GM12878 (cell line): ENCODE data around the gene LIMS1. TPM values are rescaled to one million over a fixed set of nuclear protein-coding genes. Genes with fewer than 3 reads are reported as not detected.

Experiments used
- ATAC-seq: fragments of 200-7000 bp; cut with Tn5 transposase; 3 replicates; pipeline ENCODE4 v1.9.1; 2020; ENCODE audit warnings: mild to moderate bottlenecking, moderate library complexity
- BruUV-seq: library from RNA; stranded (reverse); fragments of 400-500 nt; replicated peaks from 2 replicates; lab custom pipeline; 2021; lab: Mats Ljungman, UMichigan
- CTCF ChIA-PET: fragments of 300-600 bp; sonication (Branson Sonifier 250); formaldehyde crosslinking; extraction: SDS; loops from one replicate; lab custom pipeline; 2021; ENCODE audit warnings: inconsistent platforms; lab: Yijun Ruan, JAX
- POLR2A ChIA-PET: fragments of 350-600 bp; formaldehyde crosslinking; extraction: SDS; loops from one replicate; lab custom pipeline; 2021; ENCODE audit warnings: inconsistent platforms; lab: Charles Lee
- RAD21 ChIA-PET: fragments of 300-600 bp; sonication (Branson Sonifier 250); formaldehyde crosslinking; loops from one replicate; lab custom pipeline; 2023; ENCODE audit warnings: antibody characterized with exemption; ENCODE audit not compliant: unreplicated experiment; lab: Charles Lee
- SMC1A ChIA-PET: fragments of 300-600 bp; sonication (Branson Sonifier 250); formaldehyde crosslinking; loops from one replicate; lab custom pipeline; 2023; ENCODE audit not compliant: unreplicated experiment, uncharacterized antibody; lab: Charles Lee
- DNase-seq: peaks from one replicate; pipeline ENCODE4 v3.0.0-alpha.2; 2011; ENCODE audit warnings: low read depth, low spot score
- FAIRE-seq: peaks from 3 replicates; lab custom pipeline; 2011; peaks lifted over from hg19 to GRCh38; lab: Jason Lieb, UNC
- H2AFZ ChIP-seq: 2 replicates; pipeline ENCODE4 v1.6.0; 2011; ENCODE audit warnings: low read depth, low read length, control low read depth; ENCODE audit not compliant: control insufficient read depth
- H3K27ac ChIP-seq: 2 replicates; pipeline ENCODE4 v1.5.1; 2011; ENCODE audit warnings: control low read depth; ENCODE audit not compliant: control insufficient read depth, insufficient read depth
- H3K27me3 ChIP-seq, 2 experiments: replicated peaks in 1 of 2; 2 replicates each; pipeline versions ENCODE4 v1.6.0 to v1.6.1; 2011; ENCODE audit warnings: low read length in 1 of 2; ENCODE audit not compliant: control insufficient read depth in 2 of 2, insufficient read depth in 2 of 2
- H3K36me3 ChIP-seq, 2 experiments: 2 replicates each; pipeline ENCODE4 v1.5.1; 2011; ENCODE audit warnings: low read length in 1 of 2; ENCODE audit not compliant: control insufficient read depth in 2 of 2, insufficient read depth in 2 of 2
- H3K4me1 ChIP-seq: 2 replicates; pipeline ENCODE4 v1.6.1; 2011; ENCODE audit warnings: mild to moderate bottlenecking, low read length, moderate library complexity, mixed read lengths; ENCODE audit not compliant: control insufficient read depth, insufficient read depth
- H3K4me2 ChIP-seq: 2 replicates; pipeline ENCODE4 v1.6.0; 2011; ENCODE audit warnings: control low read depth; ENCODE audit not compliant: control insufficient read depth, insufficient read depth
- H3K4me3 ChIP-seq: fragments of 200-600 bp; sonication (generic); 2 replicates; pipeline ENCODE4 v1.5.1; 2016
- H3K79me2 ChIP-seq: 2 replicates; pipeline ENCODE4 v1.6.0; 2011; ENCODE audit warnings: low read length; ENCODE audit not compliant: control insufficient read depth, insufficient read depth
- H3K9ac ChIP-seq: 2 replicates; pipeline ENCODE4 v1.8.0; 2011; ENCODE audit warnings: low read length, control low read depth, mixed read lengths; ENCODE audit not compliant: control insufficient read depth, insufficient read depth
- H3K9me3 ChIP-seq: replicated peaks from 3 replicates; pipeline ENCODE4 v1.5.1; 2011; ENCODE audit warnings: mild to moderate bottlenecking, low read length; ENCODE audit not compliant: control insufficient read depth, insufficient read depth
- H4K20me1 ChIP-seq: 2 replicates; pipeline ENCODE4 v1.6.0; 2011; ENCODE audit not compliant: control insufficient read depth, insufficient read depth
- BCL3 ChIP-seq: IDR thresholded peaks from 2 replicates; pipeline ENCODE4 v1.6.1; 2011; ENCODE audit warnings: borderline replicate concordance, low read depth, mild to moderate bottlenecking, moderate library complexity, low read length; ENCODE audit not compliant: insufficient read depth, poor library complexity, severe bottlenecking
- CTCF ChIP-seq, 3 experiments: IDR thresholded peaks in 2 of 3; conservative IDR thresholded peaks in 1 of 3; 2 replicates each; pipeline ENCODE4 v1.5.1; 2011; ENCODE audit warnings: low read depth in 3 of 3, low read length in 3 of 3, mild to moderate bottlenecking in 3 of 3, control low read depth in 2 of 3, moderate library complexity in 2 of 3, inconsistent platforms in 1 of 3, mixed read lengths in 1 of 3; ENCODE audit not compliant: control insufficient read depth in 2 of 3, insufficient read depth in 1 of 3; ENCODE audit errors: extremely low read depth in 1 of 3
- DPF2 ChIP-seq: fragments of 450-650 bp; IDR thresholded peaks from 2 replicates; pipeline ENCODE4 v1.6.1; 2017; ENCODE audit warnings: mild to moderate bottlenecking
- HDGF ChIP-seq: fragments of 450-650 bp; IDR thresholded peaks from 2 replicates; pipeline ENCODE4 v1.6.1; 2016; ENCODE audit warnings: antibody characterized with exemption
- MYC ChIP-seq: IDR thresholded peaks from 2 replicates; pipeline ENCODE4 v1.6.1; 2011; ENCODE audit warnings: mild to moderate bottlenecking, low read length, moderate library complexity, inconsistent platforms; ENCODE audit not compliant: insufficient read depth, insufficient replicate concordance, insufficient read length, severe bottlenecking
- RAD21 ChIP-seq: IDR thresholded peaks from 2 replicates; pipeline ENCODE4 v1.6.1; 2011; ENCODE audit warnings: mild to moderate bottlenecking, low read depth, low read length, moderate library complexity; ENCODE audit not compliant: insufficient read depth
- RBBP5 ChIP-seq: fragments of 200-600 bp; sonication (generic); conservative IDR thresholded peaks from 2 replicates; pipeline ENCODE4 v1.6.1; 2016
- SIX5 ChIP-seq: IDR thresholded peaks from 2 replicates; pipeline ENCODE4 v1.6.1; 2011; ENCODE audit warnings: mild to moderate bottlenecking, low read depth, low read length, moderate library complexity; ENCODE audit not compliant: severe bottlenecking
- TCF3 ChIP-seq: IDR thresholded peaks from 2 replicates; pipeline ENCODE4 v1.6.1; 2012; ENCODE audit warnings: low read depth, mild to moderate bottlenecking, low read length, borderline replicate concordance; ENCODE audit not compliant: insufficient read depth
- ZBTB11 ChIP-seq: fragments of 450-650 bp; formaldehyde crosslinking; IDR thresholded peaks from 2 replicates; pipeline ENCODE4 v1.5.0; 2022; ENCODE audit warnings: mild to moderate bottlenecking, missing genetic modification characterization
- ZNF217 ChIP-seq: fragments of 450-650 bp; IDR thresholded peaks from 2 replicates; pipeline ENCODE4 v1.6.1; 2017; ENCODE audit warnings: antibody characterized with exemption, mild to moderate bottlenecking
- WGBS: methylation state at CpG from one replicate; pipeline ENCODE4 v1.1.6; 2016; ENCODE audit warnings: low lambda C conversion rate; ENCODE audit not compliant: insufficient replicate concordance, insufficient coverage; ENCODE audit errors: missing lambda C conversion rate; 5-methylcytosine and 5-hydroxymethylcytosine counted together
- in situ Hi-C: fragments of 300-500 bp; cut with MboI; formaldehyde crosslinking; loops from 9 replicates; pipeline ENCODE4 v1.14.3; 2018; ENCODE audit warnings: mixed read lengths
- intact Hi-C: fragments of 100-400 bp; cut with micrococcal nuclease; formaldehyde crosslinking; loops from one replicate; pipeline ENCODE4 v1.14.2; 2022; ENCODE audit not compliant: unreplicated experiment
- polyA plus RNA-seq, 11 experiments: library from polyadenylated mRNA; depleted of rRNA in 4 of 11; unstranded in 6 of 11; stranded (reverse) in 5 of 11; fragments of >200 nt; fragmentation: Nextera tagmentation in 4 of 11; fragmentation: Illumina TruSeq in 1 of 11; extraction: Ambion mirVana in 4 of 11; extraction: Trizol in 1 of 11; gene quantifications; 1 replicate in 1 of 11; 2 replicates in 10 of 11; pipeline versions ENCODE4 v1.2.1 to v1.2.3, GENCODE V29; 2011 to 2016; ENCODE audit warnings: inconsistent platforms in 2 of 11, missing spikeins in 2 of 11, low read depth in 1 of 11
- total RNA-seq, 4 experiments: library from RNA; depleted of rRNA in 3 of 4; stranded (reverse); fragments of >200 nt in 3 of 4; fragmentation: Illumina TruSeq in 1 of 4; extraction: Trizol in 1 of 4; gene quantifications; 2 replicates each; pipeline versions ENCODE4 v1.2.1 to v1.2.3, GENCODE V29; 2013 to 2021

LIMS1 gene
- total and polyA plus RNA-seq, 10 of the 15 experiments (the other 5 are each of a cell fraction or from before 2014, with no cell fraction given), result 15.7 to 98.1 (median 43.9) TPM

GRCh38 chr2:108560241-108560811 is 26.1 kb downstream of the LIMS1 start (continued):
- TF ChIP-seq ZBTB11 (CRISPR knock-in tag) (no peak), CTCF (IDR thresholded peaks at IDR 0.05 in 2 of 3, conservative IDR thresholded peaks at IDR 0.05 in 1 of 3; ENCODE audit: control insufficient read depth in 2 of 3, extremely low read depth in 1 of 3, insufficient read depth in 1 of 3, low read depth in 3 of 3, low read length in 3 of 3) (no peak), DPF2 (no peak)

DNA sequence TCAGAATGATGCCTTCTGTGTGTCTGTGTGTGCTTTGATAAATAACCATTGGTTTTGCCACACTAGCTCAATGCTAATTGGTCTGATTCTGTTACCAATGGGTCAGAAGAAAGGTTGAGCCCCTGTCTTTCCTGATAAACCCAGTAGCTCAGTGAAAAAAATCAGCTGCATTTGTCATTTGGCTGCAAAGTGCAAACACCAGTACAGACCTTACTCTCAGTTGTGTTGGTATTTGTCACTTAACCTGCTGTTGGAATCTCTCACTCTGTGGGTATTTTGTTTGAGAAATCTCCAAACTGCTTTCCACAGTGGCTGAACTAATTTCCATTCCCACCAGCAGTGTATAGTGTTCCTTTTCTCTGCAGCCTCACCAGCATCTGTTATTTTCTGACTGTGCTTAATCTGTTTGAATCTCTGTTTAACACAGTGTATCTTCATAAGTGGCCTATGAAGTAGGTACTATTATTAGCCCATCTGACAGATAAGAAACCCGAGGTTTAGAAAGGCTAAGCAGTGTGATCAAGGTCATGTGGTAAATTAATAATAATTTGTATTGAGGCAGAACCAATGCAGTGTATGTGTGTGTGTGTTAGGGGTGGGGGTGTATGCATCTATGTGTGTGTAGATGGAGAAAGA is 26.7 kb downstream of the LIMS1 start:
- ChIA-PET CTCF (interaction anchor here (1.2 to 1.5 kb wide), 2 partner anchors 10 to 18 kb away, joined by 3 to 5 read pairs; no protein-coding TSS in a partner anchor), RAD21 (interaction anchor here (1.1 to 1.9 kb wide), 3 partner anchors 10 to 14 kb away, joined by 3 to 7 read pairs (median 4); no protein-coding TSS in a partner anchor), SMC1A (interaction anchor here (0.5 to 2.0 kb wide), 12 partner anchors 9 to 57 kb away, joined by 3 to 16 read pairs (median 4); no protein-coding TSS in a partner anchor), POLR2A (interaction anchor here (0.7 to 1.4 kb wide), 3 partner anchors 10 to 26 kb away, joined by 3 to 8 read pairs (median 3); no protein-coding TSS in a partner anchor)
- FAIRE-seq (peak; percentile 49), DNase-seq (no peak), ATAC-seq (peak; percentile 28)
- no peaks in the 10 kb centered on the region for H3K36me3 ChIP-seq
- H3K79me2 ChIP-seq, result peaks cover 19% of the 10 kb centered on the region
- WGBS, result 8% methylated on average over 1 of the region's 1 CpG
- H3K27me3 ChIP-seq, result no peaks in the 10 kb centered on the region
- H3K4me3 ChIP-seq, result no peak overlapping the region
- no peak overlapping the region for H3K4me2 ChIP-seq
- no peak overlapping the region for H3K9ac ChIP-seq
- no peaks in the 10 kb centered on the region for H4K20me1 ChIP-seq
- no peaks in the 10 kb centered on the region; the same call in 2 of the 3 replicates for H3K9me3 ChIP-seq
- BruUV-seq, result no TSS peak
- H3K27ac ChIP-seq, result no peak overlapping the region
- H2AFZ ChIP-seq, result no peak overlapping the region
- TF ChIP-seq HDGF, result no peak
- TF ChIP-seq ZNF217, result no peak
- no peak for TF ChIP-seq MYC
- no peak for TF ChIP-seq SIX5
- no peak for TF ChIP-seq BCL3
- TF ChIP-seq RAD21, result no peak
- no peak for TF ChIP-seq RBBP5
- no peak for TF ChIP-seq TCF3
- intact Hi-C loops (no loop called here), in situ Hi-C loops (no loop called here)
- H3K4me1 ChIP-seq, result peaks cover 8% of the 10 kb centered on the region
